ENCODE data around the gene PTPRC.

Gene PTPRC

DNA sequence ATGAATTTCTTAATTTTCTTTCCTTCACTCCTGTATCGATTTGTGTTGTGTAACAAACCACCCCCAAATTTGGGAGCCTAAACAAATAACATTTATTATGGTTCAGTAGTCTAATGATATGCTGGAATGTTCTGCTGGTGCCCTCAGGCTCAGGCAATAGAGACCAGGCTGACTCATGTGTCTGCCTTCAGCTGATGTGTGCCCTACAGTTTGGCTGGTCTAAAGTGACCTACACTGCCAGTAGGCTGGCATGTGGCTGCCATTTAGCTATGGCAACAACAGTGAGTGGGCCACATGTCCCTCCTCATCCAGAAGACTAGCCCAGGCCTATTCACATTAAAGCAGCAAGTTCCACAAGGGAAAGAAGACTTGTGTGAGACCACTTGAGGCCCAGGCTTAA lies 115.8 kb downstream of the PTPRC start:
- Mint-ChIP-seq H3K4me3 (no peak overlapping the region), H3K27ac (peak overlapping the region; percentile 20 to 76)
- no peak for ATAC-seq (replicated peaks)

GRCh38 chr1:198755715-198756114 lies 116.9 kb downstream of the PTPRC start:
- peaks cover 68% of the 10 kb centered on the region for H3K36me3 Mint-ChIP-seq (ENCODE audit: insufficient read depth)
- DNase-seq (no peak), ATAC-seq (replicated peaks) (no peak)
- H3K27me3 Mint-ChIP-seq, result no peaks in the 10 kb centered on the region
- peaks cover 0 to 1% of the 10 kb centered on the region in 2 donors for H3K9me3 Mint-ChIP-seq
- H3K27ac Mint-ChIP-seq, result peak overlapping the region; percentile 52 to 76
- H3K4me1 Mint-ChIP-seq (ENCODE audit: low read depth in 2 of 2), result peaks cover 12 to 42% of the 10 kb centered on the region in 2 donors
- no peak overlapping the region for H3K4me3 Mint-ChIP-seq

More for the DNA sequence above, 115.8 kb downstream of the PTPRC start:
- DNase-seq, result no peak
- Mint-ChIP-seq H3K4me1 (ENCODE audit: low read depth in 2 of 2) (peaks cover 11 to 35% of the 10 kb centered on the region in 2 donors), H3K36me3 (ENCODE audit: insufficient read depth) (peaks cover 73% of the 10 kb centered on the region), H3K27me3 (no peaks in the 10 kb centered on the region), H3K9me3 (no peaks in the 10 kb centered on the region)

DNA sequence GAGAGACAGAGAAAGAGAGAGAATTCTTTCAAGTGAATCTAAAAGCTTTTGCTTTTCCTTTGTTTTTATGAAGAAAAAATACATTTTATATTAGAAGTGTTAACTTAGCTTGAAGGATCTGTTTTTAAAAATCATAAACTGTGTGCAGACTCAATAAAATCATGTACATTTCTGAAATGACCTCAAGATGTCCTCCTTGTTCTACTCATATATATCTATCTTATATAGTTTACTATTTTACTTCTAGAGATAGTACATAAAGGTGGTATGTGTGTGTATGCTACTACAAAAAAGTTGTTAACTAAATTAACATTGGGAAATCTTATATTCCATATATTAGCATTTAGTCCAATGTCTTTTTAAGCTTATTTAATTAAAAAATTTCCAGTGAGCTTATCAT lies 117.6 kb downstream of the PTPRC start:
- no peak for DNase-seq
- Mint-ChIP-seq H3K36me3 (ENCODE audit: insufficient read depth) (peaks cover 64% of the 10 kb centered on the region), H3K4me1 (ENCODE audit: low read depth in 2 of 2) (peaks cover 15 to 43% of the 10 kb centered on the region in 2 donors), H3K9me3 (peaks cover 0 to 7% of the 10 kb centered on the region in 2 donors), H3K27me3 (no peaks in the 10 kb centered on the region), H3K4me3 (no peak overlapping the region), H3K27ac (peak overlapping the region in 1 of 2 donors; percentile 52)
- ATAC-seq (replicated peaks), result peak; percentile 41

DNA sequence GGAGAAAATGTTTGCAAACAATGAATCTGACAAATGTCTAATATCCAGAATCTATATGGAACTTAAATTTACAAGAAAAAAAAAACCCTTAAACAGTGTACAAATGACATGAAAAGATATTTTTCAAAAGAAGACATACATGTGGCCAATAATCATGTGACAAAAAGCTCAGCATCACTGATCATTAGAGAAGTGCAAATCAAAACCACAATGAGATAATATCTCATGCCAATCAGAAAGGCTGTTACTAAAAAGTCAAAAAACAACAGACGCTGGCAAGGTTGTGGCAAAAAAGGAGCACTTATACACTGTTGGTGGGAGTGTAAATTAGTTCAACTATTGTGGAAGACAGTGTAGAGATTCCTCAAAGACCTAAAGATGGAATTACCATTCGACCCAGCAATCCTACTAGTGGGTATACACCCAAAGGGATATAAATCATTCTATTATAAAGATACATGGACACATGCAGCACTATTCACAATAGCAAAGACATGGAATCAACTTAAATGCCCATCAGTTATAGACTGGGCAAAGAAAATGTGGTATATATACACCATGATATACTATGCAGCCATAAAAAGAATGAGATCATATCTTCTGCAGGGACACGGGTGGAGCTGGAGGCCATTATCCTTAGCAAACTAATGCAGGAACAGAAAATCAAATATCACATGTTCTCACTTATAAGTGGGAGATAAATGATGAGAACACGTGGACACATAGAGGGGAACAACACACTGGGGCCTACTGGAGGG lies 123.2 kb downstream of the PTPRC start:
- ATAC-seq (replicated peaks) (peak; percentile 37), DNase-seq (no peak)
- H3K27me3 Mint-ChIP-seq, result no peaks in the 10 kb centered on the region
- peak overlapping the region; percentile 66 to 77 for H3K27ac Mint-ChIP-seq
- peaks cover 22 to 41% of the 10 kb centered on the region in 2 donors for H3K4me1 Mint-ChIP-seq (ENCODE audit: low read depth in 2 of 2)
- peaks cover 22% of the 10 kb centered on the region for H3K36me3 Mint-ChIP-seq (ENCODE audit: insufficient read depth)
- peaks cover 0 to 7% of the 10 kb centered on the region in 2 donors for H3K9me3 Mint-ChIP-seq
- no peak overlapping the region for H3K4me3 Mint-ChIP-seq

- H3K4me1 Mint-ChIP-seq (ENCODE audit: low read depth in 2 of 2), result peaks cover 22 to 41% of the 10 kb centered on the region in 2 donors
- no peak overlapping the region for H3K27ac Mint-ChIP-seq
- H3K36me3 Mint-ChIP-seq (ENCODE audit: insufficient read depth), result peaks cover 13% of the 10 kb centered on the region
- DNase-seq (no peak), ATAC-seq (replicated peaks) (no peak)
- no peak overlapping the region for H3K4me3 Mint-ChIP-seq
- no peaks in the 10 kb centered on the region for H3K27me3 Mint-ChIP-seq
- H3K9me3 Mint-ChIP-seq, result peaks cover 0 to 7% of the 10 kb centered on the region in 2 donors
Observed at GRCh38 chr1:198763298-198763714, 124.5 kb downstream of the PTPRC start.

DNA sequence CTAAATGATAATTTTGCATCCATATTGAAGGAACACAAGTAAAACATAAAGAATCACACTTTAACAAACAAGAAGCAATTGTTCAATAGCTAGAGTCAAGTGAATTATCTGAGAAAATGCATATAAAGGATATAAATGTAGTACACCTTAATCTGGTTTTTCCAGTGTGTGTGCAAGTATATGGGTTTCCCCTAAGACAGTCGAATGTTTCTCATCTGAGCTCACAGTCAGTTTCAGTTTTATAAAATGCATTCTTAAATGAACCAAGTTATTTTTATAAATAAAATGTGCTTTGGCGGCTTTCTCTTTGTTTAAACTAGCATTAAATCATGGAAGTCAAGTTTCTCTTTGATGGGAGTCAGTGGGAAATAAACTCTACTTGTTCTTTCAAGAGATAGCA lies 125.9 kb downstream of the PTPRC start:
- no peak for DNase-seq
- H3K36me3 Mint-ChIP-seq (ENCODE audit: insufficient read depth), result peaks cover 13% of the 10 kb centered on the region
- peaks cover 22 to 36% of the 10 kb centered on the region in 2 donors for H3K4me1 Mint-ChIP-seq (ENCODE audit: low read depth in 2 of 2)
- ATAC-seq (replicated peaks), result no peak
- no peak overlapping the region for H3K27ac Mint-ChIP-seq
- no peaks in the 10 kb centered on the region for H3K27me3 Mint-ChIP-seq
- H3K4me3 Mint-ChIP-seq, result no peak overlapping the region
- H3K9me3 Mint-ChIP-seq, result peaks cover 0 to 7% of the 10 kb centered on the region in 2 donors

DNA sequence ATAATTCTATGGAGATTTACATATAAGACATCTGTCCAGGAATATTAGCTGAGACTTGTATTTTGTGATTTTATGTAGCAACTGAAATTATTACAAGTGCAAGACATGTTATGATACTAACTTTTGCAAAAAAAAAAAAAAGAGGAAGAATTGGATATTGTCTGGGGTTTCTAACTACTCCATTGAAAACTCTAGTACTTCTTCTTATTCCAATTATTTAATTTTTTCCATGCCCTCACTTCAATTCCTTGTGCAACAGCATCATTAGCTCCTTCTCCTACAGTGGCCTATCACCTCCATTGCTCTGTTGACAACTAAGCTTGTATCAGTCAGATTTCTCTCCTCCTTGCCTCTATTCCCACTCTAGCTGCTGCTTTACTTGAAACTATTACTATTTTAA lies 126.6 kb downstream of the PTPRC start:
- H3K27me3 Mint-ChIP-seq, result no peaks in the 10 kb centered on the region
- ATAC-seq (replicated peaks) (no peak), DNase-seq (no peak)
- no peak overlapping the region for H3K4me3 Mint-ChIP-seq
- peaks cover 19 to 30% of the 10 kb centered on the region in 2 donors for H3K4me1 Mint-ChIP-seq (ENCODE audit: low read depth in 2 of 2)
- peaks cover 13% of the 10 kb centered on the region for H3K36me3 Mint-ChIP-seq (ENCODE audit: insufficient read depth)
- no peak overlapping the region for H3K27ac Mint-ChIP-seq
- peaks cover 0 to 7% of the 10 kb centered on the region in 2 donors for H3K9me3 Mint-ChIP-seq

DNA sequence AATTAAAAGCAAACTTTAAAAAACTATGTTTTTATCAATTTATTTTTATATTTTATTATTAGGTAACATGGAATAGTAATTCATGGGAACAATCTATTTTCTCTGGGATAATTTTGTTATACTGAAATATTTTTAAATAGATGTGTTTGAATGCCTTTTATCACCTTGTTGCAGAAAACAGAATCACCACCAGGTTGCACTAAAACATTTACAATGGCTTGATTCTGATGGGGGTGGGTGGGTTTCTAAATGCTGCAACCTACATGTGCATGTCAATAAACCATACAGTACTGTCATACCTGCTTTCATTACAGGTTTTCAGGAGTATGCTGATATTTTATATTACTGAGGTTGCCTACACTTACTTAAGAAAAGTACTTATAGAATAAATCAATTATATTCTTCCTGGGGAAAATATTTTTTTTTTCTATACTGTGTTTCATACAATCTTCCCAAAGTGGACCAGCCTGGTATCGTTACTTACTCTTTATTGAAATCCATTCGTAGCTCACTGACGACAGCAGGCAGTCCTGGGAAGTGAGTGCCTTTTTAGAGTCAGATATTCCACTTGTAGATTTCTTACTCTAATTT lies 132.8 kb downstream of the PTPRC start:
- Mint-ChIP-seq H3K4me3 (no peak overlapping the region), H3K27me3 (peaks cover 0 to 3% of the 10 kb centered on the region in 2 donors), H3K36me3 (ENCODE audit: insufficient read depth) (no peaks in the 10 kb centered on the region), H3K27ac (no peak overlapping the region), H3K4me1 (ENCODE audit: low read depth in 2 of 2) (peaks cover 0 to 2% of the 10 kb centered on the region in 2 donors), H3K9me3 (no peaks in the 10 kb centered on the region)
- ATAC-seq (replicated peaks) (no peak), DNase-seq (no peak)

DNA sequence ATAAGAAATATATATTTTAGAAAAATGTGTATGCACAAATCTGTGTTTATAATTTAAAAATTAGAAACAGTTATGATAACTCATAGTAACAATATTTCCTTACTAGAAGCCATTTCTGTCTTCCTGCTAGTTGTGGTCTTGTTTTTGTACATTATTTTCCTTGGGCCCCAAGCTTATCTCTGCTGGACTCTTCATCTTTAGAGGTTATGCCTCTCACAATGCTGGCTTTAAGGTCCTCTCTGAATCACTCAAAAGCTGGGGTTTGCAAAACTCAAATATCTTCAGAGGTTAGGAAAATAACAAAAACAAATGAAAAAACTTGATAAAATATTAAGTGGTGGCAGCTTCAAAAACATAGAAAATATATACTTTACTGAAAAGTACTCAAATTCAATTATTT lies 133.8 kb downstream of the PTPRC start:
- no peak overlapping the region for H3K4me3 Mint-ChIP-seq
- ATAC-seq (replicated peaks) (no peak), DNase-seq (no peak)
- no peak overlapping the region for H3K27ac Mint-ChIP-seq
- H3K27me3 Mint-ChIP-seq, result peaks cover 0 to 6% of the 10 kb centered on the region in 2 donors
- no peaks in the 10 kb centered on the region for H3K36me3 Mint-ChIP-seq (ENCODE audit: insufficient read depth)
- H3K9me3 Mint-ChIP-seq, result no peaks in the 10 kb centered on the region
- H3K4me1 Mint-ChIP-seq (ENCODE audit: low read depth in 2 of 2), result peaks cover 0 to 3% of the 10 kb centered on the region in 2 donors

DNA sequence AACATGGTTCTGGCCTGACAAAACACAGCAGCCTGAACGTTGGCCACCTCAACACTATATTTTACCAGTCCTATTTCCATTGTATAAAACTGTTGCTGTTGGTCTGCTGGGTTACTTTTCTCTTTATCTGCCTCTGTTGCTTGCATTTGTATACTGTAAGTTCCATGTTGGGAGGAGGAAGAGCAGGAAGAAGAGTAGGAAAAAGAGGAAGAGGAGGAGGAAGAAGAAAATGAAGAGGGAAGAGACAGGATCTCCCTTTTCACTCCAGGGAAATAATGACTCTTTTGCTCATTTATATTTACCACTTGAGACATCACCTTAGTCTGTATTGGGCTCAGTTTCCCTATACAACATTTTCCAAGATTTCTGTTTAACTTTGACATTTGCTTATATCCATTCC lies 134.2 kb downstream of the PTPRC start:
- Mint-ChIP-seq H3K9me3 (no peaks in the 10 kb centered on the region), H3K36me3 (ENCODE audit: insufficient read depth) (no peaks in the 10 kb centered on the region), H3K4me1 (ENCODE audit: low read depth in 2 of 2) (peaks cover 0 to 3% of the 10 kb centered on the region in 2 donors), H3K27ac (no peak overlapping the region), H3K4me3 (no peak overlapping the region), H3K27me3 (peaks cover 0 to 6% of the 10 kb centered on the region in 2 donors)
- no peak for DNase-seq
- no peak for ATAC-seq (replicated peaks)

GRCh38 chr1:198773523-198773922 lies 134.7 kb downstream of the PTPRC start:
- ATAC-seq (replicated peaks) (no peak), DNase-seq (no peak)
- H3K4me3 Mint-ChIP-seq, result no peak overlapping the region
- H3K27ac Mint-ChIP-seq, result no peak overlapping the region
- peaks cover 0 to 3% of the 10 kb centered on the region in 2 donors for H3K4me1 Mint-ChIP-seq (ENCODE audit: low read depth in 2 of 2)
- no peaks in the 10 kb centered on the region for H3K9me3 Mint-ChIP-seq
- H3K36me3 Mint-ChIP-seq (ENCODE audit: insufficient read depth), result no peaks in the 10 kb centered on the region
- peaks cover 0 to 6% of the 10 kb centered on the region in 2 donors for H3K27me3 Mint-ChIP-seq

GRCh38 chr1:198774421-198774820 lies 135.6 kb downstream of the PTPRC start:
- Mint-ChIP-seq H3K4me3 (no peak overlapping the region), H3K36me3 (ENCODE audit: insufficient read depth) (no peaks in the 10 kb centered on the region), H3K27ac (no peak overlapping the region), H3K4me1 (ENCODE audit: low read depth in 2 of 2) (peaks cover 0 to 3% of the 10 kb centered on the region in 2 donors), H3K27me3 (peaks cover 0 to 6% of the 10 kb centered on the region in 2 donors), H3K9me3 (no peaks in the 10 kb centered on the region)
- DNase-seq, result no peak
- no peak for ATAC-seq (replicated peaks)

GRCh38 chr1:198775606-198776005 lies 136.8 kb downstream of the PTPRC start:
- Mint-ChIP-seq H3K27me3 (peaks cover 0 to 6% of the 10 kb centered on the region in 2 donors), H3K4me3 (no peak overlapping the region), H3K9me3 (no peaks in the 10 kb centered on the region), H3K4me1 (ENCODE audit: low read depth in 2 of 2) (peaks cover 0 to 3% of the 10 kb centered on the region in 2 donors), H3K27ac (no peak overlapping the region), H3K36me3 (ENCODE audit: insufficient read depth) (no peaks in the 10 kb centered on the region)
- no peak for DNase-seq
- ATAC-seq (replicated peaks), result no peak

DNA sequence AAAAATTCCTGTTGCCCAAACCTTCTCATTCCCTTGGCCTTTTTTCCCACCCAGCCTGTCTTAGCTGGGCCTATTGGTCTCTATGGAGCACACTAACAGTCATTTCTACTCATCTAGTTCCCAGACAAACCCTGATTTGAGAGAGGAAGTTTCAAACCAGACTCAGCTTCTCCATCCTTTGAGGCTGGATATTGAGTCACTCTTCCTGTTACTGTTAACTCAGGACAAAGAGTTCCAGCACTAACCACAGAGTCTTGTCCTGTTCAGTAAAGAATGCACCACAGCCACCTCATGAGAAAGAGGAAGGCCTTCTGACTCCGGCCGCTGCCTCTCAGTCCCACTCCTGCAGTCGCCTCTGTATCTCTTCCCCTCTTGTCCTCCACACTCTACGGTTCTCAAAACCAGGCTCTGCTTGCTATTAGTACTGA lies 137.8 kb downstream of the PTPRC start:
- Mint-ChIP-seq H3K4me1 (ENCODE audit: low read depth in 2 of 2) (peaks cover 0 to 3% of the 10 kb centered on the region in 2 donors), H3K4me3 (no peak overlapping the region), H3K9me3 (no peaks in the 10 kb centered on the region), H3K36me3 (ENCODE audit: insufficient read depth) (no peaks in the 10 kb centered on the region), H3K27ac (no peak overlapping the region), H3K27me3 (peaks cover 0 to 6% of the 10 kb centered on the region in 2 donors)
- no peak for DNase-seq
- no peak for ATAC-seq (replicated peaks)

Data from effector memory CD8-positive, alpha-beta T cell (primary cell).